ENCODE measurements around the gene BEST1.
"Not testable (repeated sequence)": the region's sequence is repeated elsewhere in the genome, so short reads cannot be mapped to it uniquely, and the experiment has no call there.

Gene BEST1

DNA sequence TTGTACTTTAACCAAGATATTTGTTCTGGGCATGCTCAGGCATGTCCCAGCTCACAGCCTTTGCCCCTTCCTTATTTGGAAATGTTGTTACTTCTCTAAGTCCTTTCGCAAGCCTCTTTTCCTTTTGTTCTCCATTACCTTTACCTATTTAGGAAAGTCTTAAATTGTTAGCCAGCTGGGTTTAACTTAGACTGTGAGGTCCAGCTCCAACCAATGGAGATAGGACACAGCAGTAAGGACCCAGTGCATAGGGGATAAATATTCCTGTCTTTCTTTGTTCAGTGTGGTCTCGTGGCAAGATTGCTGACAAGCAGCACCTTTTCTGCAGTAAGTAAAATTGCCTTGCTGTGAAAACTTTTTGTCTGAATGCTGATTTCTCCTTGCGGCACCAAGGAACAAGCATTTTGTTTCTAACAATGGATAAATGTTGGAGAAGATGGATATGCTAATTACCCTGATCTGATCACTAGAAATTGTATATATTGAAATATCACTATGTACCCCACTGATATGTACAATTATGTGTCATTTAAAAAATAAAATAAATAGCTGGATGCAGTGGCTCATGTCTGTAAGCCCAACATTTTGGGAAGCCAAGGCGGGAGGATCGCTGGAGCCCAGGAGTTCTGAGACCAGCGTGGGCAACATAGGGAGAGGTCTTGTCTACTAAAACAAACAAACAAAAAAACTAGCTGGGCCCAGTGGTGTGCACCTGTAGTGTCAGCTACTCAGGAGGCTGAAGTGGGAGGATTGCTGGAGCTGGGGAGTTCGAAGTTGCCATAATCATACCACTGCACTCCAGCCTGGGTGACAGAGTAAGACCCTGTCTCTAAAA lies 49.2 kb downstream of the BEST1 start:
- Histone ChIP-seq H3K4me1 (ENCODE audit: control insufficient read depth in 5 of 5, insufficient read depth in 5 of 5, low read length in 5 of 5) (peaks cover 0 to 9% (median 2%) of the 10 kb centered on the region in 5 donors), H3K36me3 (ENCODE audit: control insufficient read depth in 5 of 5, insufficient read depth in 5 of 5, low read length in 5 of 5) (no peaks in the 10 kb centered on the region), H3K27ac (ENCODE audit: low read depth, low read length) (no peak overlapping the region), H3K27me3 (ENCODE audit: control insufficient read depth in 5 of 5, insufficient read depth in 4 of 5, low read length in 5 of 5) (no peaks in the 10 kb centered on the region), H3K4me3 (ENCODE audit: low read depth in 1 of 5, low read length in 5 of 5) (no peak overlapping the region), H3K9me3 (ENCODE audit: control insufficient read depth in 5 of 5, low read length in 5 of 5) (peaks cover 0 to 9% (median 4%) of the 10 kb centered on the region in 5 donors), H3K9ac (ENCODE audit: low read length in 5 of 5) (no peak overlapping the region)

DNA sequence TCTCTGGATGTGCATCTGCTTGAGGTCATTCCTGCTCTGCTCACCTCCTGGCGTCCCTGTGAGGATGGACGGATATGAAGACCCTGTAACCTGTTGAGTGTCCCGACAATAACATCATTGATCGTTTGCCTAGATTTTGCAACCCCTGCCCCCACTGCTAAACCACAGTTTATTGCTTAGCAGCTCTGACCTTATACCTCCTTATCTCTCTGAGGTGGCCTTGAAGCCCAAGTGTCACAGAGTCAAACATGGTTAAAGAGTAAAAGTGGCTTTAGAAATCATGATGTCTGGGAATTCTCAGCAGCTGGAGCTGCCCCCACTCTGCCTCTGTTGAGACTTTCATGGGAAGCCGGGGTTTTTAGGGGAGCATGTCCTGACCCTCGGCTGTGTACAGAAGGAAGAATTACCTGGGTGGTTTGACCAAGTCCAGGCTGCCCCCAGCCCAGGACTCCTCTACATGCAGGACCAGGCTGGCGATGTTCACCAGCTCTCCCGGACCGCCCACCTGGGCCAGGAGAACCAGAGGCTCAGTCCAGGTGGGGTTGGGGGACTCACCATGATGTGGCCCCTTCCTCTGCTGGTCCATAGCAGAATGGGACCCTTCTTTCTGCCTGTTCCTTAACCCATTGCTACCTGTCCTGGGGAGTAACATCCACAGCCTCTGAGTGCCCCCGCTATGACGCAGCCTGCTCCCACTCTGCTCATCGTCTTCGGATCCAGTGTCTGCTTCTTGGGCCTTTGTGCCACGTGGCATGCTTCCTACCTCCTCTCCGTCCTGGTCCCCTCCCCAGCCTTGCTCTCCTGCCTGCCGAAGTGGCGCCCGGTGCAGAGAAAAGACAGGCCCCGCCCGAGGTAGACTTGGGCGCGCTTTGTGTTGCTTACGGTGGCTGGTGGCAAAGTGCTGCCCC lies 50.6 kb downstream of the BEST1 start:
- H3K9ac ChIP-seq (ENCODE audit: low read length in 5 of 5): no peak overlapping the region
- H3K9me3 ChIP-seq (ENCODE audit: control insufficient read depth in 5 of 5, low read length in 5 of 5): peaks cover 0 to 9% (median 4%) of the 10 kb centered on the region in 5 donors
- no peaks in the 10 kb centered on the region for H3K36me3 ChIP-seq (ENCODE audit: control insufficient read depth in 5 of 5, insufficient read depth in 5 of 5, low read length in 5 of 5)
- H3K27ac ChIP-seq (ENCODE audit: low read depth, low read length): no peak overlapping the region
- peaks cover 0 to 22% (median 16%) of the 10 kb centered on the region in 5 donors for H3K4me1 ChIP-seq (ENCODE audit: control insufficient read depth in 5 of 5, insufficient read depth in 5 of 5, low read length in 5 of 5)
- no peaks in the 10 kb centered on the region for H3K27me3 ChIP-seq (ENCODE audit: control insufficient read depth in 5 of 5, insufficient read depth in 4 of 5, low read length in 5 of 5)
- H3K4me3 ChIP-seq (ENCODE audit: low read depth in 1 of 5, low read length in 5 of 5): no peak overlapping the region

DNA sequence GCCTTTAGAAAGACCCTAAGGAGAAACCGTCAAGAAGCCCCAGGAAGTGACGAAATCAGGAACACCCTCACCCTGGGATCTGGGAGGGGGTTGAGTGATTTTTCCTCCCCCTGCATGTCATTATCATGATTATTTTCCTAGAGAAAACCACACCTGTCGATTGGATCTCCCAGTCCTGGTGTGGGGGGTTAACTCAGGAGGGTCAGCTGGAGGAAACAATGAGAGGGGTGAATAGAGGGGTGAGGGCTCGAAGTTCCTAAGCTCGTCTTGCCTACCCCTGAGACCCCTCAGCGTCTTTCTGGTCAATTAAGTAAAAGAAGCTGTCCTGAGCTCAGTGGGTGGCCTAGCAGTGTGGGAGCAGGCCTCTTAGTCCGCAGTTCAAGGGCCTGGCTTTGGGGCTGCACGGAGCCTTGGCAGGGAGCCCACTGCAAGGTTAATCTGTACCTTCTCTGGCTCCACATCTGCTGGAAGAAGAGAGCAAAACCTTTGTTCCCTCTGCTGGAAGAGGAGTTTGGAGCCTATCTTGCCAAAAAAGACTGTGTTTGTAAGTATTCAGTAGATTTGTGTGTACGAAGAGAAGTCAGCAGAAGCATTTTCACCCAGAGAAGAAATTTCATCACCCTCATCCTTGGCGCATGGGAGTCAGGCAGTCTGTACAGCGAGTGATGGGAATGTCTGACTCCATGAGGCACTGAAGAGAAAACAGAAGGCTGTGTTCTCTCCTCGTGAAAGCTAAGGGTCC lies 51.5 kb downstream of the BEST1 start:
- Histone ChIP-seq H3K9ac (ENCODE audit: low read length in 5 of 5) (peak overlapping the region in 1 of 5 donors; percentile 20), H3K36me3 (ENCODE audit: control insufficient read depth in 5 of 5, insufficient read depth in 5 of 5, low read length in 5 of 5) (no peaks in the 10 kb centered on the region), H3K9me3 (ENCODE audit: control insufficient read depth in 5 of 5, low read length in 5 of 5) (peaks cover 0 to 9% (median 4%) of the 10 kb centered on the region in 5 donors), H3K4me1 (ENCODE audit: control insufficient read depth in 5 of 5, insufficient read depth in 5 of 5, low read length in 5 of 5) (peaks cover 0 to 22% (median 16%) of the 10 kb centered on the region in 5 donors), H3K4me3 (ENCODE audit: low read depth in 1 of 5, low read length in 5 of 5) (no peak overlapping the region), H3K27ac (ENCODE audit: low read depth, low read length) (no peak overlapping the region), H3K27me3 (ENCODE audit: control insufficient read depth in 5 of 5, insufficient read depth in 4 of 5, low read length in 5 of 5) (no peaks in the 10 kb centered on the region)

DNA sequence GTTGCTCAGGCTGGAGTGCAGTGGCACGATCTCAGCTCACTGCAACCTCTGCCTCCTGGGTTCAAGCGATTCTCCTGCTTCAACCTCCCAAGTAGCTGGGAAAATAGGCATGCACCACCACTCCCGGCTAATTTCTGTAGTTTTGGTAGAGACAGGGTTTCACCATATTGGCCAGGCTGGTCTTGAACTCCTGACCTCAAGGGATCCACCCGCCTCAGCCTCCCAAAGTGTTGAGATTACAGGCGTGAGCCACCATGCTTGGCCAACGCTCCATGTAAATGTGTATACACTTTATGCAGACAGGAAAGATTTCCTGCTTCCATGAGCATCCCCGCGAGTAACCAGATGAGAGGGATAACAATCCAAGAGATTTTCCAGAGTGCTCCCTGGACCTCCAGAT lies 52.1 kb downstream of the BEST1 start:
- H3K27me3 ChIP-seq (ENCODE audit: control insufficient read depth in 5 of 5, insufficient read depth in 4 of 5, low read length in 5 of 5); H3K27ac ChIP-seq (ENCODE audit: low read depth, low read length); H3K9me3 ChIP-seq (ENCODE audit: control insufficient read depth in 5 of 5, low read length in 5 of 5); H3K4me3 ChIP-seq (ENCODE audit: low read depth in 1 of 5, low read length in 5 of 5); H3K36me3 ChIP-seq (ENCODE audit: control insufficient read depth in 5 of 5, insufficient read depth in 5 of 5, low read length in 5 of 5); H3K9ac ChIP-seq (ENCODE audit: low read length in 5 of 5): not testable (repeated sequence)
- H3K4me1 ChIP-seq (ENCODE audit: control insufficient read depth in 5 of 5, insufficient read depth in 5 of 5, low read length in 5 of 5): peaks cover 0 to 22% (median 16%) of the 10 kb centered on the region in 5 donors

DNA sequence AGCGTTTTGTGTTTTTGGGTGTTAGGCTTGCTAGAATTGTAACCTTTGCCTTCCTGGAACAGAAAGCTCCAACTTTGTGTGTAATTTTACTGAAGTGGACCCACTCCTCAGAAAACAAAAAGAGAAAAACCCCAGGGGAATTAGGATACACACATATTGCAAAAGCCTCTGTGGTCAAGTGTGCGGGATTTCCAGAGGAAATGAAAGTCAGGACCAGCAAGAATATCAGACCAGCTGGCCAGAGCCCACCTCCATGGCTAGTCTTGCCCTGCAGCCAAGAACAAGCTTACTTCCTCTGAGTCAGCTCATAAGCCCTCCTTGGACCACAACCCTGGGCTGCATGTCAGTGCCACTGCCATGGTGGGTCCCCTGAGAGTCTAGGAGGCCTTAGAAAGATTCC lies 54.3 kb downstream of the BEST1 start:
- Histone ChIP-seq H3K4me1 (ENCODE audit: control insufficient read depth in 5 of 5, insufficient read depth in 5 of 5, low read length in 5 of 5) (peaks cover 0 to 22% (median 16%) of the 10 kb centered on the region in 5 donors), H3K27me3 (ENCODE audit: control insufficient read depth in 5 of 5, insufficient read depth in 4 of 5, low read length in 5 of 5) (no peaks in the 10 kb centered on the region), H3K4me3 (ENCODE audit: low read depth in 1 of 5, low read length in 5 of 5) (no peak overlapping the region), H3K9ac (ENCODE audit: low read length in 5 of 5) (no peak overlapping the region), H3K27ac (ENCODE audit: low read depth, low read length) (no peak overlapping the region), H3K36me3 (ENCODE audit: control insufficient read depth in 5 of 5, insufficient read depth in 5 of 5, low read length in 5 of 5) (no peaks in the 10 kb centered on the region), H3K9me3 (ENCODE audit: control insufficient read depth in 5 of 5, low read length in 5 of 5) (peaks cover 0 to 3% (median 0%) of the 10 kb centered on the region in 5 donors)

DNA sequence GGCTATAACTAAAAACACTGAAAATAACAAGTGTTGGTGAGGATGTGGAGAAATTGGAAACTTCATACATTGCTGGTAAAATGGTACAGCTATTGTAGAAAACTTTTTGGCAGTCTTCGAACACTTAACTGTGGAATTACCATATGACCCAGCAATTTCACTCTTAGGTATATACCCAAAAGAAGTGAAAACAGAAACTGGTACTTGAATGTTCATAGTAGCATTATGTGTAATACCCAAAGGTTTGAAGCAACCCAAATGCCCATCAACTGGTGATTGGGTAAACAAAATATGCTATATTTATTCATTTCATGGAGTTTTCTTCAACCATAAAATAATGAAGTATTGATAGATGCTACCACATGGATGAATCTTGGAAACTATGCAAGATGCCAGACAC lies 58.0 kb downstream of the BEST1 start:
- no peaks in the 10 kb centered on the region for H3K27me3 ChIP-seq (ENCODE audit: control insufficient read depth in 5 of 5, insufficient read depth in 4 of 5, low read length in 5 of 5)
- H3K9me3 ChIP-seq (ENCODE audit: control insufficient read depth in 5 of 5, low read length in 5 of 5): no peaks in the 10 kb centered on the region
- no peaks in the 10 kb centered on the region for H3K36me3 ChIP-seq (ENCODE audit: control insufficient read depth in 5 of 5, insufficient read depth in 5 of 5, low read length in 5 of 5)
- H3K9ac ChIP-seq (ENCODE audit: low read length in 5 of 5): no peak overlapping the region
- peaks cover 0 to 20% (median 13%) of the 10 kb centered on the region in 5 donors for H3K4me1 ChIP-seq (ENCODE audit: control insufficient read depth in 5 of 5, insufficient read depth in 5 of 5, low read length in 5 of 5)
- H3K4me3 ChIP-seq (ENCODE audit: low read depth in 1 of 5, low read length in 5 of 5): no peak overlapping the region
- no peak overlapping the region for H3K27ac ChIP-seq (ENCODE audit: low read depth, low read length)

DNA sequence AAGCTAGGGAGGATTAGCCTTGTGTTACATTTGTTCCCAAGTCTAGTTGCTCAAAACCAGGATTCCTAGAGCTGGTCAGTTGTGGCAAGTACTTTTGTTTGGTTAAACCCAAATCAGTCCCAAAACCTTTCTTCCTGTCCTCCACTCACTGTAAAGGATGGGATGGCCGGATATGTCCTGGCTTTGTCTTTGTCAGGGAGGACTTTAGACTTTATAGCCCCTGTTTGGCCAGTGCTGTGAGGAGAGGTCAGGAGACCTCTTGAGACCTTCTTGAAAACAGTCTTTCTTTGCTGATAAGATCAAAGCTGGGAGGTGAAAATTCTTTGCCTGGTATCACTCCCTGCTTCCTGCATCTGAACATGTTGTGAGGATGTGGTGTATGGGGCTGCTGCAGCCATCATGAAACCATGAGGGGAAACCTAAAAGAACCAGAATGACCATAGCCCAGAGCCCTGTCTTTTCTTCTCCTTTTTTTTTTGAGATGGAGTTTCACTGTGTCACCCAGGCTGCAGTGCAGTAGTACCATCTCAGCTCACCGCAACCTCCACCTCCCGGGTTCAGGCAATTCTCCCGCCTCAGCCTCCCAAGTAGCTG lies 60.9 kb downstream of the BEST1 start:
- Histone ChIP-seq H3K4me1 (ENCODE audit: control insufficient read depth in 5 of 5, insufficient read depth in 5 of 5, low read length in 5 of 5) (peaks cover 0 to 9% (median 0%) of the 10 kb centered on the region in 5 donors), H3K9me3 (ENCODE audit: control insufficient read depth in 5 of 5, low read length in 5 of 5) (no peaks in the 10 kb centered on the region), H3K27me3 (ENCODE audit: control insufficient read depth in 5 of 5, insufficient read depth in 4 of 5, low read length in 5 of 5) (no peaks in the 10 kb centered on the region), H3K27ac (ENCODE audit: low read depth, low read length) (no peak overlapping the region), H3K9ac (ENCODE audit: low read length in 5 of 5) (no peak overlapping the region), H3K36me3 (ENCODE audit: control insufficient read depth in 5 of 5, insufficient read depth in 5 of 5, low read length in 5 of 5) (no peaks in the 10 kb centered on the region), H3K4me3 (ENCODE audit: low read depth in 1 of 5, low read length in 5 of 5) (no peak overlapping the region)

DNA sequence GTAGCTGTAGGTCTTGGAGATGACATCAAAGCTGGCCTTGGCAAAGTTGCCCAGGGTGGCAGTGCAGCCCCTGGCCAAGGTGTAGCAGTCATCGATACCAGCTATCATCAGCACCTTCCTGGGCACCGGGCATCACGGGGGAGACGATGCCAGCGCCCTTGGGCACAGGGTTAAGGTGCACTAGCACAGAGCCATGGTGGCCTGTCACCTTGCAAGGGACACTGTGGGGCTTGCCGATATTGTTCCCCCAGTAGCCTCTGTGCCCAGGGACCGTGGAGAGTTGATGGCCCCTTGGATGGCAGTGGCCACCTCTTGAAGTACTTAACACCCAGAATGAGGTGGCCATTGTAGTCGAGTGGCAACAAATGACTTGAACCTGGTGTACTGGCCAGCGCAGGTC lies 61.7 kb downstream of the BEST1 start:
- Histone ChIP-seq H3K36me3 (ENCODE audit: control insufficient read depth in 5 of 5, insufficient read depth in 5 of 5, low read length in 5 of 5) (no peaks in the 10 kb centered on the region), H3K27ac (ENCODE audit: low read depth, low read length) (no peak overlapping the region), H3K4me1 (ENCODE audit: control insufficient read depth in 5 of 5, insufficient read depth in 5 of 5, low read length in 5 of 5) (peaks cover 0 to 9% (median 0%) of the 10 kb centered on the region in 5 donors)

DNA sequence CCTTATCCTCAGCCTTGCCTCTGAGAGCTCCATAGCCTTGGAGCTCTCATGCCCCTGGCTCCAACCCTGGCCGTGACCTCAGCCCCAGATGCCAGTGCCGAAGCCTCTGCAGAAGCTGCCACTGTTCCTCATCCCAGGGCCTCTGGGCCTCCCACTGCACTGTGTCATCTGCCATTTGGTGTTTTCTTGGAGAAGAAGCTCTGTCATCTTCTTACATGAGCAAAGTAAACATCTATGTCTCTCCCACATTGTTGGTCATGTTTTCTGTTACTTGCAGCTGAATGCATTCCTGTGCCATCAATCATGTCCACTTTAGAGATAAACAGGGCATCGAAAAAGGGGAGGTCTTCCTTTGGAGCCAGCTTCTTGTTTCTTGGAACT lies 62.3 kb downstream of the BEST1 start:
- Histone ChIP-seq H3K27me3 (ENCODE audit: control insufficient read depth in 5 of 5, insufficient read depth in 4 of 5, low read length in 5 of 5) (no peaks in the 10 kb centered on the region), H3K9me3 (ENCODE audit: control insufficient read depth in 5 of 5, low read length in 5 of 5) (no peaks in the 10 kb centered on the region), H3K4me3 (ENCODE audit: low read depth in 1 of 5, low read length in 5 of 5) (no peak overlapping the region), H3K36me3 (ENCODE audit: control insufficient read depth in 5 of 5, insufficient read depth in 5 of 5, low read length in 5 of 5) (no peaks in the 10 kb centered on the region), H3K9ac (ENCODE audit: low read length in 5 of 5) (no peak overlapping the region), H3K4me1 (ENCODE audit: control insufficient read depth in 5 of 5, insufficient read depth in 5 of 5, low read length in 5 of 5) (peaks cover 0 to 9% (median 0%) of the 10 kb centered on the region in 5 donors), H3K27ac (ENCODE audit: low read depth, low read length) (no peak overlapping the region)

More for the DNA sequence above, 61.7 kb downstream of the BEST1 start:
- no peaks in the 10 kb centered on the region for H3K9me3 ChIP-seq (ENCODE audit: control insufficient read depth in 5 of 5, low read length in 5 of 5)
- no peak overlapping the region for H3K4me3 ChIP-seq (ENCODE audit: low read depth in 1 of 5, low read length in 5 of 5)
- H3K9ac ChIP-seq (ENCODE audit: low read length in 5 of 5): no peak overlapping the region
- no peaks in the 10 kb centered on the region for H3K27me3 ChIP-seq (ENCODE audit: control insufficient read depth in 5 of 5, insufficient read depth in 4 of 5, low read length in 5 of 5)
